Neural progenitor cell (in vitro differentiated cells): Measurements from ENCODE around the gene VASH2.

Experiments
- CTCF ChIP-seq: fragments of 200-600 bp; sonication (generic); IDR thresholded peaks from 2 replicates; pipeline ENCODE4 v1.5.1; 2017; ENCODE audit warnings: antibody characterized with exemption, mild to moderate bottlenecking
- EZH2 ChIP-seq: fragments of 200-600 bp; sonication (generic); IDR thresholded peaks from 2 replicates; pipeline ENCODE4 v1.6.1; 2017; ENCODE audit warnings: antibody characterized with exemption, mild to moderate bottlenecking, moderate library complexity
- EZH2phosphoT487 ChIP-seq: fragments of 200-600 bp; sonication (generic); IDR thresholded peaks from 2 replicates; pipeline ENCODE4 v1.6.1; 2017; ENCODE audit warnings: antibody characterized with exemption

- TF ChIP-seq CTCF, result no peak
- no peak for TF ChIP-seq EZH2phosphoT487
- TF ChIP-seq EZH2, result no peak
Measured at GRCh38 chr1:213020016-213020415, 69.7 kb downstream of the VASH2 start.
